ENCODE data around the gene LOXL1.

- TF ChIP-seq CTCF (CRISPR knock-in tag; IDR thresholded peaks at IDR 0.05), result no peak
- no peak for TF ChIP-seq MTF1 (CRISPR knock-in tag; IDR thresholded peaks at IDR 0.05)
- TF ChIP-seq NFKBIZ (CRISPR knock-in tag; IDR thresholded peaks at IDR 0.05), result no peak
- TF ChIP-seq KLF15 (CRISPR knock-in tag; IDR thresholded peaks at IDR 0.05; ENCODE audit: borderline replicate concordance), result no peak
- no peak for TF ChIP-seq EZH2 (conservative IDR thresholded peaks at IDR 0.05; ENCODE audit: low read depth, low read length)
- no peak for TF ChIP-seq PRPF4 (IDR thresholded peaks at IDR 0.05; ENCODE audit: low read depth, low read length, poor library complexity, severe bottlenecking)
- TF ChIP-seq POLR2AphosphoS5 (IDR thresholded peaks at IDR 0.05; ENCODE audit: low read depth, low read length), result no peak
- TF ChIP-seq, protein P1, sequence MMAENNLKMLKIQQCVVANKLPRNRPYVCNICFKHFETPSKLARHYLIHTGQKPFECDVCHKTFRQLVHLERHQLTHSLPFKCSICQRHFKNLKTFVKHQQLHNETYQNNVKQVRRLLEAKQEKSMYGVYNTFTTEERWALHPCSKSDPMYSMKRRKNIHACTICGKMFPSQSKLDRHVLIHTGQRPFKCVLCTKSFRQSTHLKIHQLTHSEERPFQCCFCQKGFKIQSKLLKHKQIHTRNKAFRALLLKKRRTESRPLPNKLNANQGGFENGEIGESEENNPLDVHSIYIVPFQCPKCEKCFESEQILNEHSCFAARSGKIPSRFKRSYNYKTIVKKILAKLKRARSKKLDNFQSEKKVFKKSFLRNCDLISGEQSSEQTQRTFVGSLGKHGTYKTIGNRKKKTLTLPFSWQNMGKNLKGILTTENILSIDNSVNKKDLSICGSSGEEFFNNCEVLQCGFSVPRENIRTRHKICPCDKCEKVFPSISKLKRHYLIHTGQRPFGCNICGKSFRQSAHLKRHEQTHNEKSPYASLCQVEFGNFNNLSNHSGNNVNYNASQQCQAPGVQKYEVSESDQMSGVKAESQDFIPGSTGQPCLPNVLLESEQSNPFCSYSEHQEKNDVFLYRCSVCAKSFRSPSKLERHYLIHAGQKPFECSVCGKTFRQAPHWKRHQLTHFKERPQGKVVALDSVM (CRISPR knock-in tag; IDR thresholded peaks at IDR 0.05), result no peak
Observed at GRCh38 chr15:73936588-73937290, 10.5 kb downstream of the LOXL1 start.
